GM19455 (cell line): ENCODE data around the gene TRPM3.

Experiments used
- ATAC-seq: cut with Tn5 transposase; IDR thresholded peaks from one replicate; pipeline ENCODE4 v1.9.1; 2021; ENCODE audit not compliant: unreplicated experiment

TRPM3 gene

DNA sequence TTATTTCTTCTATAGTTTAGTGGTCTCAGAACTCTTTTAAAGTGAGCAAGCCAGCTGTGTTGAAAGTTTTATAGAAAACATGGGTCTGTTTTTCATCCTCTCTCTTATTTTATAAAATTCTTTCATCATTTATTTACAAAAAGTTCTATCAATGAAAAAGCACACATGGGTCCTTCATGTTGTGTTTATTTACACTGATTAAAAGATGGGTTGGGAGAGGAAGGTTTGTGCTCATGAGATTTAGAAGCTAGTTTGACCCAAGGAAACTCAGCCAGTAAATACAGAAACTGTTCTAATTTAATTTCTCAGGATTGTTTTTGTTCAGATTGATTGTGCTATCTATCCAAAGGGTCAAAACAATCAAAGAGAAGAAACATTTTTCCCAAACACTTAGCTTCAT, 528.2 kb downstream of the TRPM3 start:
- ATAC-seq, result no peak

- no peak for ATAC-seq
These were observed 531.1 kb downstream of the TRPM3 start for GRCh38 chr9:70590315-70590677.

- ATAC-seq, result no peak
These were observed 531.7 kb downstream of the TRPM3 start for GRCh38 chr9:70589571-70590314.

DNA sequence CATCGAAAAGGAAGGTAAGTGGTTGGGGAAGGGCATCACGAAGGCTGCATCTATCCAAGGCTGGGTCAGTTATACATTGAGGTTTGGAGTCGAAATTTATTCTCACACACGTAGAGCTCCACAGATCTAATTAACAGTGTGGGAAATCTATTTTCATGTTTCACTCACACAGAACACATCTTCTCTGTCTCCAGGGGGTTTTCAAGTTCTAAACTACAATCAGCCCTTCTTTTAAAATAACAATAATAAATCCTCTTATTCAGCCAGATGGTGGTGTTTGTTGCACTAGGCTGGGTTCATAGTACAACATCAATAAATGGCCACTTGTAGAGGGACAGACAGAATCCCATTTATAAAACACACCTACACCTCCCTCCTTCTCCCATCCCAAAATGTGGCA, 532.4 kb downstream of the TRPM3 start:
- no peak for ATAC-seq

- ATAC-seq, result no peak
These were observed 533.0 kb downstream of the TRPM3 start for GRCh38 chr9:70588381-70588780.

DNA sequence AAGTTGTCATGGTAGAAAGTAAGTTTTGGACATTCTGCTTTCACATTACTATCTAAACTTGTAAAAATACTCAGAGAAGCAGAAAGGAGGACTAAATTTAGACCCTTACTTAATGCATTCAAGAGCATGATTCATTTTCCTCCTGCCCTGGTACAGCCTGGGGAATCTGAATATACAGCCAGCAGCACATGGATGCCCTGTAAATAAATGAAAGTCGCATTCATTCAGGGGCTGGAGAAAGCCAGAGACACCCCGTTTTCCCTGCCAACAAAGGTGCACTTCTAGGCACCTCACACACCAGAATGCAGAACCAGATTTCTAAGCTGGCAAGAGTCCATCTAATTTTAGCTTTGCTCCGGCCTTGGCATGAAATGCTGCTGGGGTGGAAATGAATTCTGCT, 534.2 kb downstream of the TRPM3 start:
- no peak for ATAC-seq

- ATAC-seq, result no peak
These were observed 534.9 kb downstream of the TRPM3 start for GRCh38 chr9:70586476-70586875.

DNA sequence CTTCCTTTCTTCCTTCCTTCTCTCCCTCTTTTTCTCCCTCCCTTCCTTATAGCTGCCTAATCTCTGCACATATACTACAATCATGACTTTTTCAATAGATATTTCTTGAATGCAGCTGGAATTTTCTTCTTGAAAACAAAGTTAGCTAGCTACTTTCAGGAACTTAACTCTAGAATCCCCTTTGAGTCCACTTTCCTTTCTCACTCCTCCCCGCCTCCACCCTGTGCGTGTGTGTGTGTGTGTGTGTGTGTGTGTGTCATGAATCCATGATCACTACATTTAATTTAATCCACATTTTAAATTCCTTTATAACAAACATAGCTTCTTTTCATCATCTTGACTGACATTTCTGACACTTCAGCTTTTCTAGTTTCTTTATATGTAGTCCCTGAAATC, 539.5 kb downstream of the TRPM3 start:
- ATAC-seq, result no peak

DNA sequence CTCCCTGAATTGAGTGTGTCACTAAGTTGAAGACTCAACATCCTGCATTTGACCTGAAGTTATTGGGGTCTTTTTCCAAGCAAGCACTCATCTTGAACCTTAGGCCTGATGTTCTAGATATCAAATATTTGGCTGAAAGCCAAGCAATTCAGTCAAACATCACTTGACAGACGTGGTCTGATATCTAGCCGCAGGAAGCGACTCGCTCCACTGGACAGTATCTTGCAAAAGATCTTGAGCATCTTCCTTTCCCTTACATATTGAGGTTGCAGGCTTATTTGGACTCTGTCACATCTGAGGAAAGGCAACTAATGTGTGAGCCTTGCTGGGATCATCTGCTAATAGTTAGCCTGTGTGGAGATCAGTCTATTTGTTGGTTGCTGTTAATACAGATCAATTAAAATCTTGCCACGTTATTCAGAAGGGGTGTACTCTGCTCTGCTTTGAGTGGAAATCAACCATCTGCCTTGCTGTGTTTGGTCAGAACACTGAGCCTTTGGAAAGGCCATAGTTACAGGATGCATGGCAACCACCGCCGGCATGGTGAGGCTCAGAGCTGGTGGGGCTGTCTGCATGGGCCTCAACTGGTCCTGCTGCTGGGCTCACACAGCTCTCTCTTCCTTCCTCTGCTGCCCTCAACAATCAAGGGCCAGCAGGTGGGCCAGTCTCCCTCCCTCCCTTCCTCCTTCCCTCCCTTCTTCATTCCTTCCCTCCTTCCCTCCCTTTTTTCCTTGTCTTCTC, 540.0 kb downstream of the TRPM3 start:
- no peak for ATAC-seq

- ATAC-seq, result no peak
These were observed 540.7 kb downstream of the TRPM3 start for GRCh38 chr9:70580606-70581195.

GRCh38 chr9:70579686-70580085, 541.7 kb downstream of the TRPM3 start:
- ATAC-seq, result no peak

GRCh38 chr9:70578720-70579119, 542.7 kb downstream of the TRPM3 start:
- ATAC-seq, result no peak

- no peak for ATAC-seq
These were observed 543.8 kb downstream of the TRPM3 start for GRCh38 chr9:70577671-70578070.

GRCh38 chr9:70576116-70576515, 545.3 kb downstream of the TRPM3 start:
- ATAC-seq, result no peak

- ATAC-seq, result no peak
These were observed 547.1 kb downstream of the TRPM3 start for GRCh38 chr9:70574151-70574837.

- no peak for ATAC-seq
These were observed 548.1 kb downstream of the TRPM3 start for GRCh38 chr9:70573308-70573707.

DNA sequence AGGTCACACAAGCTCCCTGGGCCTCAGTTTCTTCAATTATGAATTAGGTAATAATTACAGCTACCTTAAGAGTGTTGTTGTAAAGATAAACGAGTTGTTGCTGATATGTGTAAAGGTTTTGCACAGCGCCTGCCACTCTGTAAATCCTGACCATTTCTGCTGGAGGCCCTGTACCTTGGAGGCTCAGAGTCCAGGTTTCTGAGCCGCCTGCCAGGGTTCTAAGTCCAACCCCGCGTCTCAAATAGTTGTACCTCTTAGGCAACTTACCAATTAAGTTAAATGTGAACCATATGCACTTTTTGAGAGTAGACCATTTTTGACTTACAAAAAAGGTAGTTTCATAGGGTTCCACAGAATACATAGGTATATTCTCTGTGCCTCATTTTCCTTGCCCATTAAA, 550.2 kb downstream of the TRPM3 start:
- ATAC-seq, result no peak

GRCh38 chr9:70569791-70570190, 551.6 kb downstream of the TRPM3 start:
- ATAC-seq, result no peak

DNA sequence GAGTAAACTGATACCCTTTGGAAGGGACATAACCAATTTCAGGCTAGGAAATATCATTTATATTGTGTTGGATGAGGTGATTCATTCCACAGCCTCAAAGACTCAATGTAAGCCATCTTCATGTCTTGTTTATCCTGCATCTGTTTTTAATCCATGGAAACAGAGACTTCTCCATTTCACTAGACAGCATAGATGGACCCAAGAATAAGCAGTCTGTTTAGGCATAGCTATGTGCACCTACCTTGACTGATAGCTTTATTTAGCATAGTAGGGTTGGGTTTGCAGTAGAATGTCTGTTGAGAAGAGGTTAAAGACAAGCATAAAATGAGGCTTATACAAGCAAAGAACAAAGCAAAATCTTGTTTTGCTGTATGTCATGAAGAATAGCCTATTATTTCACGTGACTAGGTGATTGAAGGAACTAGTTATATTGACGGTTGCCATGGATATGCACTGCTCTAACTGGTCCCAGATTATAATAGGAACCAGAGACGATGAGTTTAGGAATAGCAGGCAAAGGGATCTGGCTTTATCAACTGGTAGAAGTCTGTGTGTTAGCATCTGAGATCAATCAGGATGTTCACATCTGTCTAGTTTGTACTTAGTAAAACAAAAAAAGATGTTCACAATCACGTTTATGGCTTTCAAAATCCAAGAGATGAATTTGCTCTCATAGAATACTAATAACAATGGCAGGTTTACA, 552.2 kb downstream of the TRPM3 start:
- ATAC-seq, result no peak

DNA sequence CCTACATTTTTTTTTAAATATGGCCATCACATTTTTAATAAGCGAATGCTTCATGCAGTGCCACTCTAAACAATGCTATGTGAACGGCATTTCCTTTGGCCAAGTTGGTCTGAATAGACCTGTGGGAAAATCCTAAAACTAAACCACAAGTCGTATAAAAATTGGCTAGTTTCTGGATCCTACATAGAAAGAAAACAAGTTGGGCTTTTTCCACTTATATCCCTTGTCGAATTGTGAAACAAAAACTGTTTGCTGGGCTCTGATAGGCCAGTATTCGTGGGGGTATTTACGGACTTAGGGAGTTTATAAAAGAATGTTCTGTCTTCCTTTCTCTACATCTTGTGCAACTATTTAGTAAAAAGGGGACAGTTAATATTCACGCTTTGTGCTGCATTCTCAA, 553.9 kb downstream of the TRPM3 start:
- ATAC-seq, result no peak

DNA sequence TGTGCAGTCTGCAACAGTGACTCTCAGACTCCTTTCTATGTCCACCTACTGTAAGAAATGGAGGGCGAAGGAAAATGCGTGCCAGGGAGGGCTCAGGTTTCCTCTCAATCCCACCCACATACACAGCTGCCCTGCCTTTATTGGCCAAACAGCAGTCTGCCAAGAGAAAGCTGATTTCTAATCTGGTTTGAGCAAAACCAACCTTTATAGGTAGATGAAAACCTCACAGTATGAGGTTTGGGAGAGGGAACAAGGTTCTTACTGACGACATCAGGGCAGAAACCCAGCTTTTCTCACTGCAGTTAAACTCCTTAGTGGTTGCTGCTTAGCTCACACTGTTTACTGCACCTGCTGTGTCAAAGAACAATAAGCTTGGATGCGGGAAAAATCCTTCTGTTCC, 554.7 kb downstream of the TRPM3 start:
- no peak for ATAC-seq
